Measurements from ENCODE around the gene STAP1. TPM values are rescaled to one million over a fixed set of nuclear protein-coding genes. Genes with fewer than 3 reads are reported as not detected.

Gene STAP1
- total RNA-seq, 1 donor from 2014 or later = not detected

DNA sequence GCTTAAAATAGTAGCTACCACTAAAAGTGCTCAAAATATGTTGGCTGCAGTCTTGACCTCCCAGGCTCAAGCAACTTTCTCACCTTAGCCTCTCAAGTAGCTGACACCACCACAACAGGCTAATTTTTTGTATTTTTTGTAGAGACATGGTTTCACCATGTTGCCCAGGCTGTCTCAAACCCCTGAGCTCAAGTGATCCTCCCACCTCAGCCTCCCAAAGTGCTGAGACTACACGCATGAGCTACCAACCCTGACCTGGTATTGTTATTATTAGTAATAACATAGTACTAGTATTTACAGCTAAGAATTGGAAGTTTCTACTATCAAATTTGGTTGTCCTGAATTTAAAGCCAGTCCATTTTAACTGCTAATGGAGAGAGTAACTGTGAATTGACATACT is 18.0 kb downstream of the STAP1 start:
- no peak for DNase-seq
- no peaks in the 10 kb centered on the region for H3K36me3 Mint-ChIP-seq (ENCODE audit: unreplicated experiment)
- H3K9me3 Mint-ChIP-seq (ENCODE audit: unreplicated experiment) = peaks cover 2% of the 10 kb centered on the region
- no peak overlapping the region for H3K4me3 Mint-ChIP-seq (ENCODE audit: unreplicated experiment)
- no peaks in the 10 kb centered on the region for H3K4me1 Mint-ChIP-seq (ENCODE audit: low read depth, unreplicated experiment)
- TF ChIP-seq, protein P1, sequence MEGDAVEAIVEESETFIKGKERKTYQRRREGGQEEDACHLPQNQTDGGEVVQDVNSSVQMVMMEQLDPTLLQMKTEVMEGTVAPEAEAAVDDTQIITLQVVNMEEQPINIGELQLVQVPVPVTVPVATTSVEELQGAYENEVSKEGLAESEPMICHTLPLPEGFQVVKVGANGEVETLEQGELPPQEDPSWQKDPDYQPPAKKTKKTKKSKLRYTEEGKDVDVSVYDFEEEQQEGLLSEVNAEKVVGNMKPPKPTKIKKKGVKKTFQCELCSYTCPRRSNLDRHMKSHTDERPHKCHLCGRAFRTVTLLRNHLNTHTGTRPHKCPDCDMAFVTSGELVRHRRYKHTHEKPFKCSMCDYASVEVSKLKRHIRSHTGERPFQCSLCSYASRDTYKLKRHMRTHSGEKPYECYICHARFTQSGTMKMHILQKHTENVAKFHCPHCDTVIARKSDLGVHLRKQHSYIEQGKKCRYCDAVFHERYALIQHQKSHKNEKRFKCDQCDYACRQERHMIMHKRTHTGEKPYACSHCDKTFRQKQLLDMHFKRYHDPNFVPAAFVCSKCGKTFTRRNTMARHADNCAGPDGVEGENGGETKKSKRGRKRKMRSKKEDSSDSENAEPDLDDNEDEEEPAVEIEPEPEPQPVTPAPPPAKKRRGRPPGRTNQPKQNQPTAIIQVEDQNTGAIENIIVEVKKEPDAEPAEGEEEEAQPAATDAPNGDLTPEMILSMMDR (IDR thresholded peaks at IDR 0.05; ENCODE audit: partially characterized antibody, unreplicated experiment) = no peak
- H3K27ac Mint-ChIP-seq (ENCODE audit: unreplicated experiment) = no peak overlapping the region
- H3K27me3 Mint-ChIP-seq (ENCODE audit: unreplicated experiment) = no peaks in the 10 kb centered on the region

DNA sequence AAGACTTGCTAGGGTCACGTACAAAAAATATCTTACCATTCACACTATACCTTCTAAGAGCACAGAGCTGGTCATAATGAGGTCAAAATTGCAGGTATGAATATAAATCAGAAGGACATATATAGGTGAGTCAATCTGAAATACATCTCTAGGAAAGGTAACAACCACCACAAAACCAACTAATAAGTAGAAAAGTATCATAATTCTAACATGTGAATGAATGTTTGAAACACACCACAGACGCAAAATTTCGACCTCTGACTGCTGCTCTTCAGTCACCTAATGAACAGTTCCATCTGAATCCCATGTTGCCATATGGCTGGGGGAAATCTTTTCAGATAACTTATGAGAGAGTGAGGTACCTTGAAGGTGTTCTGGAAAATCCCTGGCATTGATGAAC is 22.1 kb downstream of the STAP1 start:
- H3K27me3 Mint-ChIP-seq (ENCODE audit: unreplicated experiment) = no peaks in the 10 kb centered on the region
- no peaks in the 10 kb centered on the region for H3K4me1 Mint-ChIP-seq (ENCODE audit: low read depth, unreplicated experiment)
- TF ChIP-seq, protein P1 (IDR thresholded peaks at IDR 0.05; ENCODE audit: partially characterized antibody, unreplicated experiment) = no peak
- H3K36me3 Mint-ChIP-seq (ENCODE audit: unreplicated experiment) = no peaks in the 10 kb centered on the region
- no peak overlapping the region for H3K27ac Mint-ChIP-seq (ENCODE audit: unreplicated experiment)
- DNase-seq = no peak
- no peak overlapping the region for H3K4me3 Mint-ChIP-seq (ENCODE audit: unreplicated experiment)
- peaks cover 2% of the 10 kb centered on the region for H3K9me3 Mint-ChIP-seq (ENCODE audit: unreplicated experiment)

DNA sequence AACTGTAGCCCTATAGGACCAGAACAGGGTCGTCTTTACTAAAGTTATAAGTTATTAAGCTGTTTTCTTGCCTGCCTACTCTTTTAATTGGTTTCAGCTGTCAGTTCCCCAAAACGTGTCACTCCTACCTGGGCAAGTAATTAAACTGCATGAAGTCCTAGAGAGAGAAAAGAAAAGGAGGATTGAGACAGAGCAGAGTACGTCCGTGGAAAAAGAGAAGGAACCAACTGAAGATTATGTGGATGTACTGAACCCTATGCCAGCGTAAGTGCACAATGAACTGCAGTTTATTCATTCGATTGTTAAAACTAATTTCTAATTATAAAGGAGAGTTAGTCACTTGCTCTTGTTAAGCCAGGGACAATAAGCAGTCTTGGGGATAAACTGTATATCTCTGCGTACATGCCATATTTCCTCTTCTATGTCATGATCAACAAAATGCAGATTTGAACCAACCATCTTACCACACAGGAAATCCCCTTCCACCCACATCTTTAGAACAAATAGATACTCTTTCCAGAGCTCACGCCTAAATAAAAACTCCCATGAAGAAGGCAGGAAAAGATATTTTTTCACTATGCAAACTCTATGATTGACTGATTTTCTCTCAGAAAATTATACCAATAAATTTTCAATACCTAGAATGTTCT is 22.8 kb downstream of the STAP1 start:
- peaks cover 2% of the 10 kb centered on the region for H3K9me3 Mint-ChIP-seq (ENCODE audit: unreplicated experiment)
- H3K27ac Mint-ChIP-seq (ENCODE audit: unreplicated experiment) = no peak overlapping the region
- H3K36me3 Mint-ChIP-seq (ENCODE audit: unreplicated experiment) = no peaks in the 10 kb centered on the region
- DNase-seq = no peak
- no peaks in the 10 kb centered on the region for H3K4me1 Mint-ChIP-seq (ENCODE audit: low read depth, unreplicated experiment)
- TF ChIP-seq, protein P1 (IDR thresholded peaks at IDR 0.05; ENCODE audit: partially characterized antibody, unreplicated experiment) = no peak
- H3K27me3 Mint-ChIP-seq (ENCODE audit: unreplicated experiment) = no peaks in the 10 kb centered on the region
- H3K4me3 Mint-ChIP-seq (ENCODE audit: unreplicated experiment) = no peak overlapping the region

DNA sequence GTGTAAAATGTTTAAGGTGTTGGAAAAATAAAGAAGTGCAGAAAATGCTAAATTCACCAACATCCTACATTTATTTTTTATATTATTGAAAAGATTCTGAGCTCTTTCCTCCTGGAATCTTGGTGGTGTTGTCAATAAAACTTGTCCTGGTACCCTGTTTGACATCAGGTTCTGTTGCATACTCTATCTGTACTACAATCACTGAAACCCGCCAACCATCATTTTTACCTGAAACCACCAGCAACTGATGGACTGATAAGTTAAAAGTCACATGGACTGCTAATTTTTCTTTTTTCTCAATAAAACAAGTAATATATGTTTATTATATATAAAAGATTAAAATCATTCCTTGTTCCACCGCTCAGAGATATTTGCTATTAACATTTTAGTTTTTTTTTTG is 23.4 kb downstream of the STAP1 start:
- H3K9me3 Mint-ChIP-seq (ENCODE audit: unreplicated experiment) = peaks cover 2% of the 10 kb centered on the region
- TF ChIP-seq, protein P1 (IDR thresholded peaks at IDR 0.05; ENCODE audit: partially characterized antibody, unreplicated experiment) = no peak
- H3K27ac Mint-ChIP-seq (ENCODE audit: unreplicated experiment) = no peak overlapping the region

DNA sequence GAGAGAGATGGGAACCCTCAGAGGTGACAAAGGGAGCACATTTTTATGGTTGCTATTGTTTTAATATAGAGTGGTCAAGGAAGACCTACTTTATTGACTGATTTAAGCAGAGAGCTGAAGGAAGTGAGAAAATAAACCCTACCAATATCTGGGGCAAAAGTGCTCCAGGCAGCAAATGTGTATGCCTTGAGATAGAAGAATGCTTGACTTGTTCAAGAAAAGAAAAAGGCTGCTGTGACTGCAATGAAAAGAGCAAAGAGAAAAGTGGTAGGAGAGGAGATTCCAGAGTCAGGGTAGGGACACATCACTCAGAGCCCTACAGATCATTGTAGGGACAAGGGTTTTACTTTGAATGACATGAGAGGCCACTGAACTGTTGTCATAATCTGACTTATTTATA is 26.0 kb downstream of the STAP1 start:
- Mint-ChIP-seq H3K4me1 (ENCODE audit: low read depth, unreplicated experiment) (no peaks in the 10 kb centered on the region), H3K9me3 (ENCODE audit: unreplicated experiment) (no peaks in the 10 kb centered on the region), H3K27ac (ENCODE audit: unreplicated experiment) (no peak overlapping the region), H3K36me3 (ENCODE audit: unreplicated experiment) (no peaks in the 10 kb centered on the region), H3K27me3 (ENCODE audit: unreplicated experiment) (no peaks in the 10 kb centered on the region), H3K4me3 (ENCODE audit: unreplicated experiment) (no peak overlapping the region)
- TF ChIP-seq, protein P1 (IDR thresholded peaks at IDR 0.05; ENCODE audit: partially characterized antibody, unreplicated experiment) = no peak
- DNase-seq = no peak

More for the DNA sequence above, 23.4 kb downstream of the STAP1 start:
- DNase-seq = no peak
- H3K36me3 Mint-ChIP-seq (ENCODE audit: unreplicated experiment) = no peaks in the 10 kb centered on the region
- H3K27me3 Mint-ChIP-seq (ENCODE audit: unreplicated experiment) = no peaks in the 10 kb centered on the region
- H3K4me3 Mint-ChIP-seq (ENCODE audit: unreplicated experiment) = no peak overlapping the region
- H3K4me1 Mint-ChIP-seq (ENCODE audit: low read depth, unreplicated experiment) = no peaks in the 10 kb centered on the region
